SKM-1 (cell line): ENCODE measurements around the gene TUFM.
A peak's percentile ranks its signal among the peaks of the same experiment; 100 is the strongest.

ENCODE experiments used
- DNase-seq: peaks from one replicate; lab custom pipeline; 2025; ENCODE audit not compliant: unreplicated experiment; lab: John Stamatoyannopoulos, UW

TUFM gene

GRCh38 chr16:28802235-28803019 is 43.7 kb downstream of the TUFM start:
- DNase-seq = peak; percentile 23
